ENCODE results near the gene VTCN1. TPM values are rescaled to one million over a fixed set of nuclear protein-coding genes. Genes with fewer than 3 reads are reported as not detected.
"Not testable (repeated sequence)": the region's sequence is repeated elsewhere in the genome, so short reads cannot be mapped to it uniquely, and the experiment has no call there.

Gene VTCN1
- total RNA-seq, 1 donor from 2014 or later = not detected

GRCh38 chr1:117112047-117112717 is 98.5 kb downstream of the VTCN1 start:
- intact Hi-C loops (cut with DNase I) = no loop called here
- ATAC-seq = no peak
- no peak for DNase-seq (ENCODE audit: low spot score)

DNA sequence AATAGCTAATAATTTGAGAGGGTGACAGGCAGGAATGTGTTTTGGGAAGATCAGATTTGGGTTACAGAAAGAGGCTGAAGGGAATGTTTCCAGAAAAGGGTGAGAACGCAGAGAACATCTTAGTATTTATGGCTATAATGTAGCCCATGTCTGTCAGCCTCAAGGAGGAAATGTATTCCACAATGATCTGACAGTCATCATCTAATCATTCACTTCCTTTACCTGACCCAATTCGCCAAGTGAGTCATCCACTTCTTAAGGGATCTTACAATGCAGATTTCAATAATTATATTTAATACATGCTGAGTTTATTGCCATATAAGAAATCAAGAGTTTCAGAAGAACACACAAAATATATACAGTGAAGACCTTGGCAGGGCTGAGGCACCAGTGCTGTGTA is 100.0 kb downstream of the VTCN1 start:
- ATAC-seq = no peak
- intact Hi-C loops (cut with DNase I) = no loop called here

DNA sequence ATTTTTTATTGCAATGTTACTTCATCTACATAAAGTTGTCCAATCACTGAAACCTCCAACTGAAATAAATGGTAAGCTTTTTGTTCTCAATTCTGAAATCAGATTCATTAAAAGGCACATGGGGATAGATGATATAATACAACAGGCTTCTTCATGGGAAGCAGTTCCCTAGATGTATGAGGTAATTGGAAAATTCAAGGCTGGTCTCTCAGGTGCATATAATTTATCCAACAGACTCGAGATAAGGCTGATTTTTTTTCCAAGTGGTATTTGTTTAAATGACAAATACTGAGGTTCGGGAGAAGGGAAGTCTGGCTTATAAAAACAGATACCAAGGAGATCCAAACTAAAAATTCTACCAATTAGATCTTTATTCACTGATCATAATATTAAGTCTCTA is 103.4 kb downstream of the VTCN1 start:
- intact Hi-C loops (cut with DNase I) = no loop called here
- DNase-seq (ENCODE audit: low spot score) = no peak
- no peak for ATAC-seq

More for the DNA sequence above, 100.0 kb downstream of the VTCN1 start:
- DNase-seq (ENCODE audit: low spot score) = no peak

- DNase-seq (ENCODE audit: low spot score) (no peak), ATAC-seq (no peak)
- intact Hi-C loops (cut with DNase I) = no loop called here
These were observed 104.2 kb downstream of the VTCN1 start for GRCh38 chr1:117106478-117106877.

- ATAC-seq (no peak), DNase-seq (ENCODE audit: low spot score) (no peak)
- intact Hi-C loops (cut with DNase I) = no loop called here
These were observed 105.0 kb downstream of the VTCN1 start for GRCh38 chr1:117105722-117106121.

DNA sequence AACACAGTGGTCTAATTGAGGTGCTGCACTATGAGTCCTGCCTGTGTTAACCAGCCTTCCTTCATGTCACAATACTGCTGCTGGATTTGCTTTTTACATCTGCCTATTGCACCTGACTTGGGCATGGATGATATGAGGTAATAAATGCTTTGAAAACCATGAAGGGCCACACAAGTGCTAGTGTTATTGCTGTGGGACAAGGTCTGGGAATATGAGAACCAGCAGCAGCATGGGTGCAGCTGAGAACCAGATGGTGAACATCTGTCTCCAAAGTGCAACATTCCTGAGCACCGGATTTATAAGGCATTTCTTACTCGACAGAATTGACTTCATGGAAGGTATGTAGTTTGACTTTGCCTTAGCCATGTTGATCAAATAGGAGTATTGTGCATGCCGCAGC is 105.7 kb downstream of the VTCN1 start:
- DNase-seq (ENCODE audit: low spot score) (no peak), ATAC-seq (no peak)
- intact Hi-C loops (cut with DNase I) = no loop called here

GRCh38 chr1:117101858-117102257 is 108.9 kb downstream of the VTCN1 start:
- ATAC-seq; DNase-seq (ENCODE audit: low spot score); intact Hi-C loops (cut with DNase I): not testable (repeated sequence)

- intact Hi-C loops (cut with DNase I) = no loop called here
- ATAC-seq = no peak
- DNase-seq (ENCODE audit: low spot score) = no peak
These were observed 109.4 kb downstream of the VTCN1 start for GRCh38 chr1:117101334-117101733.

DNA sequence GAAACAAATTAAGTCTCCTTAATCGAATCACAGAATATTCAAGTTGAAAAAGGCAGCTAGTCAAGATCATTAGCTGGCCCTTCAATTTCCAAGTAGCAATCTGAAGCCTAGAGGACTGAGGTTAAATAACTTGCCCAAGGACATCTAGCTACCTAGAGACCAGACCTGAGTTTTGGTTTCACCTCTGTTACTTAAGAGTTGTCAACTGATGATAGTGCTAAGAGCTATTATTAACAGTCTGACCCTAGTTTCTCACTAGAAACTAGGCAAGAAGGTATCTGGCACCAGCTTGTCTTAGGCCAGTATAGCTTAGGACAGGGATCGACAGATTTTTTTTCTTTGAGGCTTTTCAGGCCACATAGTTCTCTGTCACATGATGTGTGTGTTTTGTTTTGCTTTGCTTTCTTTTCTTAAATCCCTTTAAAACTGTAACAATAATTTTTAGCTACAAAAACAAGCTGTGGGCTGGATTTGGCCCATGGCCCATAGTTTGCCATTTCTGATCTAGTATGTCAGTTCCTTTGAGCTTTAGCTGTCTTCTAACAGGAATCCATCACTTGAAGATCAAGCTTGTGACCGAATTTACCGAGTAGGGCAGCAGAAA is 112.3 kb downstream of the VTCN1 start:
- intact Hi-C loops (cut with DNase I) = no loop called here
- DNase-seq (ENCODE audit: low spot score) = no peak
- ATAC-seq = no peak

DNA sequence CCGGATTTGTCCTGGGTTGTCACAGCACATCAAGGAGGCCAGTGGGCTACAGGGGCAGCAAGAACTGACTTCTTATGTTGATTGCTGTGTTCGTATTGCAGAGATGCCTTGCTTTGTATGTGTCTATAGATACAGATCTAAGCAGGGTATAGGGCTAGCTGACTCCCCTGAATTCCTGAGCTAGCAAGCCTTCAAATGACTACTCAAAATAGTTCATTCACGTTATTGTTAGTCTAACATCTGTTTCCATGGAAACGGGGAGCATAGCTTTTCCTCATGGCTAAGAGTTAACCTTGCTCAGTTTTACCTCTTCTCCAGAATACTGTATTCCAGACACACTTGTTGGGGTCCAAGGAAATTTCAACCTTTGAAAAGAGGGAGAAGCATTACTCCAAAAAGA is 113.3 kb downstream of the VTCN1 start:
- DNase-seq (ENCODE audit: low spot score) (no peak), ATAC-seq (no peak)
- intact Hi-C loops (cut with DNase I) = no loop called here

DNA sequence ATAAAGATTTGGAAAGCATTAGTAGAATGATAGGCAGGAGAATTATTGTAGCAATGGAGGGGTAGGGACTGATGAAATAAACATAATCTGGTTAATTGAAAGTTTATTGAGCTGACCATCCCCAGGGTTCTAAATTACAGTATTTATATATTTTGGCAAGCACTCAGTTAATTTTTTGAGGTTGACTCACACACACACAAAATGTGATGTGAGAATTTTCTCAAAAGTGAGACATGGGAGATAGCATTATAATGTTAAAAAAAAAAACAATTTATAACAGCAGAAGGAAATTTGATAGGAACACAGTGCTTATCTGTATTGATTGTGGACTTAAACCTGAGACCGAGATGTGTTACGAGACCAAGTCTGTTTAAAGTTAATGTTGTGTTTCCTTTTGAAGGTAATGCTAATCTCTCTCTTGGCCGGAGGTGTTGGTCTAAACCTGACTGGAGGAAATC is 113.7 kb downstream of the VTCN1 start:
- no peak for ATAC-seq
- intact Hi-C loops (cut with DNase I) = no loop called here

DNA sequence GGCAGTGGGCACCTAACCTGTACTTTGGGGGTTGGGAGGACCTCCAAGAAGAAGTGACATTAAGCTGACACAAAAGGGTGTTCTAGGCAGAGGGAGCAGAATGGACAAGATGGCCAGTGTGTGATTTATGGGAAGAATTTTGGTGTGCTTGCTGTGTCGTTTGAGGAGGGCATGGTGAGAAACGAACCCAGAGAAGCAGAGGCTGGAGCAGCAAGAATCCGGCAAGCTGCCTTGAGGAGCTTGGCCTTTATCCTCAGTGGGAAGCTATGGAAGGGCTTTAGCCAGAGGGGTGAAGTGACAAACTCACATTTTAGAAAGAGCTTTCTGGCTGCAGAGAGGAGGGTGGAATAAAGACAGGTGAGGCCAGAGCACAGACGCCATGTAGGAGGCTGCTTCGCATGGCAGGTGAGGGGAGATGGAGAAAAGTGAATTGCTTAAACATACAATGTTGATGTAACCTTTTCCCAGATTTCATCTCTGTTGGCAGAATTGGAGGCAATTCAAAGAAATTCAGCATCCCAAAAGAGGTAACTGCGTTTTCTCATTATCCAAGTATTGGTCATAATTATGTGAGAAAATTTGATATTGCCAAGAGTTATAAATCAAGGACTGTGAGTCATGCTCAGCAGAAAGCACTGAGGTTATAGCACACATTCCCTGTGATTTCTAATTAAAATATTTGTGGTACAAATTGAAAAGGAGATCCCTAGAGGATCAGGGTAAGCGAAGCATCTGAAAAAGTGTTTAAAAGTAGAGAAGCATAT is 115.7 kb downstream of the VTCN1 start:
- ATAC-seq (no peak), DNase-seq (ENCODE audit: low spot score) (no peak)
- intact Hi-C loops (cut with DNase I) = no loop called here

More for the DNA sequence above, 113.7 kb downstream of the VTCN1 start:
- no peak for DNase-seq (ENCODE audit: low spot score)

GRCh38 chr1:117093870-117094621 is 116.7 kb downstream of the VTCN1 start:
- intact Hi-C loops (cut with DNase I) = no loop called here
- no peak for DNase-seq (ENCODE audit: low spot score)
- ATAC-seq = no peak

Small RNAs within 50 kb of the gene (microRNA-seq; reads per million reads assigned to microRNA genes)
- gene MIR942 = 6.9 reads per million, percentile 17 among the genes with 10 or more reads in this experiment

Other genes starting within 250 kb of the VTCN1 start
- gene CD101, start 209.2 kb downstream of the VTCN1 start, total RNA-seq = 1.0 TPM
- gene TTF2, start 150.6 kb downstream of the VTCN1 start, total RNA-seq = 15.3 TPM
- 9.0 TPM for gene TRIM45, start 89.2 kb downstream of the VTCN1 start, total RNA-seq
- 50.0 TPM for gene MAN1A2, start 156.5 kb upstream of the VTCN1 start, total RNA-seq

Data from sciatic nerve (tissue), 2 donors.